IPS DF 4.7 (cell line): ENCODE results near the gene PLD2.

Experiments used
- DNase-seq: peaks from one replicate; pipeline ENCODE4 v3.0.0-alpha.2; 2013; ENCODE audit warnings: low spot score; ENCODE audit errors: extremely low read depth

Gene PLD2, protein sequence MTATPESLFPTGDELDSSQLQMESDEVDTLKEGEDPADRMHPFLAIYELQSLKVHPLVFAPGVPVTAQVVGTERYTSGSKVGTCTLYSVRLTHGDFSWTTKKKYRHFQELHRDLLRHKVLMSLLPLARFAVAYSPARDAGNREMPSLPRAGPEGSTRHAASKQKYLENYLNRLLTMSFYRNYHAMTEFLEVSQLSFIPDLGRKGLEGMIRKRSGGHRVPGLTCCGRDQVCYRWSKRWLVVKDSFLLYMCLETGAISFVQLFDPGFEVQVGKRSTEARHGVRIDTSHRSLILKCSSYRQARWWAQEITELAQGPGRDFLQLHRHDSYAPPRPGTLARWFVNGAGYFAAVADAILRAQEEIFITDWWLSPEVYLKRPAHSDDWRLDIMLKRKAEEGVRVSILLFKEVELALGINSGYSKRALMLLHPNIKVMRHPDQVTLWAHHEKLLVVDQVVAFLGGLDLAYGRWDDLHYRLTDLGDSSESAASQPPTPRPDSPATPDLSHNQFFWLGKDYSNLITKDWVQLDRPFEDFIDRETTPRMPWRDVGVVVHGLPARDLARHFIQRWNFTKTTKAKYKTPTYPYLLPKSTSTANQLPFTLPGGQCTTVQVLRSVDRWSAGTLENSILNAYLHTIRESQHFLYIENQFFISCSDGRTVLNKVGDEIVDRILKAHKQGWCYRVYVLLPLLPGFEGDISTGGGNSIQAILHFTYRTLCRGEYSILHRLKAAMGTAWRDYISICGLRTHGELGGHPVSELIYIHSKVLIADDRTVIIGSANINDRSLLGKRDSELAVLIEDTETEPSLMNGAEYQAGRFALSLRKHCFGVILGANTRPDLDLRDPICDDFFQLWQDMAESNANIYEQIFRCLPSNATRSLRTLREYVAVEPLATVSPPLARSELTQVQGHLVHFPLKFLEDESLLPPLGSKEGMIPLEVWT

GRCh38 chr17:4806777-4807604 lies at the start of gene PLD2:
TSS of gene PLD2 (plus strand) at chr17:4807152. CDS start at chr17:4807773, 621 bp downstream.
- no peak for DNase-seq

DNA sequence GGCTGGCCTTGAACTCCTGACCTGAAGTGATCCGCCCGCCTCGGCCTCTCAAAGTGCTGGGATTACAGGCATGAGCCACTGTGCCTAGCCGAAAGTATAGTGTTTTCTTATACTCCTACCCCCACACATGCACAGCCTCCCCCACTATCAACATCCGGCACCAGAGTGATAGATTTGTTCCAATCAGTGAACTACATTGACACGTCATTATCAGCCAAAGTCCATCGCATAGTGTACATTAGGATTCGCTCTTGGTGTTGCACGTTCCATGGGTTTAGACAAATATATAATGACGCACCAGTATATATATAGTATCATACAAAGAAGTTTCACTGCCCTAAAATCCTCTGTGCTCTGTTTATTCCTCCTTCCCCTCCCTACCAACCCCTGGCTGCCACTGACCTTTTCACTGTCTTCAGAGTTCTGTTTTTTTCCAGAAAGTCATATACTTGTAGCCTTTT lies 47.1 kb upstream of the PLD2 start:
- no peak for DNase-seq

GRCh38 chr17:4764595-4764994 lies 42.4 kb upstream of the PLD2 start:
- DNase-seq, result no peak

DNA sequence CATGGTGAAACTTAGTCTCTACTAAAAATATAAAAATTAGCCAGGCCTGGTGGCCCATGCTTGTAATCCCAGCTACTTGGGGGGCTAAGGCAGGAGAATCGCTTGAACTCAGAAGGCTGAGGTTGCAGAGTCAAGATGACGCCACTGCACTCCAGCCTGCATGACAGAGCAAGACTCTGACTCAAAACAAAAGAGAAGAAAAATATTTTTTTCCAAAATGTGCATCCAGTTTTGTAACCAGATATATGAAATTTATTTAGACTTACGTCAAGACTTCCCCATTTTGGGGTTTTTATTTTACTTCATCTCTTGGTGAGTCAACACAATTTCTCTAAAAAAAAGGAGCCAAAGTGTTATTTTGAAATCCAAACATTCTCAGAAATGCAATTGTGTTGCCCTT lies 40.8 kb upstream of the PLD2 start:
- DNase-seq, result no peak

DNA sequence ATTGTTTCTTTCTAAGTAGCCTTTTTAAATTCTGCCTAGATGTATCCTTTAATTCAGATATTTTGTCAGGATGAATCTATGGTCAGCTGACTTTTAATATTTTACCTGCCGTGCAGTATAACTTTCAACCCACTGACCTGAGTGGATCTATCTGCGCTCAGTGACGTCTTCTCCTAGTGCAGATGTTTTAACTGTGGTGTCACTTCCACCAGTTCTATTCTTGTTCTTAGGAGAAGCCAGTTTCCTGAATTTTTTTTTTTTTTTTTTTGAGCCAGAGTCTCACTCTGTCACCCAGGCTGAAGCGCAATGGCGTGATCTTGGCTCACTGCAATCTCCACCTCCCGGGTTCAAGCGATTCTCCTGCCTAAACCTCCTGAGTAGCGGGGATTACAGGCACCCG lies 40.2 kb upstream of the PLD2 start:
- no peak for DNase-seq

DNA sequence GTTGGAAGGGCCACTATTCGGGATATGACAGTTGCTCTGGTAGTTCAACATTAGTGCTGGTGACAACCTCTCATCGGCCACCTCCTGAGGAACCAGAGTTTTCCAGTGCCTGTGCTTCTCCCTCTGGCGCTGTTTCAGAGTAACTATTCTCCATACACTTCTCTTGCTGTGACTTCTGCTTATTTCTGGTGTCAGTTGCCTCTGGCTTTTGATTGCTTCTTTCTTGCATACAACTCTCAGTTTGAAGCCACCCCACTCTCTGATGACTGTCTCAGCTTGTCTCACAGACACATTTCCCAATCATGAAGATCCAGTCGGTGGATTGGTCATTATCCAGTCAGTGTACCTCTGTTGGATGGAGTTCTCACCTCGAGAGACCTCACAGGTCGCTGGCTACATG lies 38.7 kb upstream of the PLD2 start:
- no peak for DNase-seq

DNA sequence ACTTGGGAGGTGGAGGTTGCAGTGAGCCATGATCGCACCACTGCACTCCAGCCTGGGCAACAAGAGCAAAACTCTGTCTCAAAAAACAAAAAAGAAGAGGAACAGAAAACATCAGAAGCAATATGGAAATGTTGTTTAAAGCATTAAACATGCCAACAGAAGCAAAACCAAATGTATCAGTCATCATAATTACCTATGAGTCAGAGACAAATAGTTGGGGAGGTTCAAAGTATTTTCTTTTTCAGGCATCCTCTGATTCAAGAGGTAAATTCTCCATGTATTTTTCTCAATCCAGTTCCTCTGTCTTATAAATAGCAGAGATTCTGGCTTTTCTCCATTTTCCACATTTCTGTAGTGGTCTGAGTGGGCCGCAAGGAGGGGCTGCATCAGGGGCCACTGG lies 37.3 kb upstream of the PLD2 start:
- DNase-seq, result no peak

DNA sequence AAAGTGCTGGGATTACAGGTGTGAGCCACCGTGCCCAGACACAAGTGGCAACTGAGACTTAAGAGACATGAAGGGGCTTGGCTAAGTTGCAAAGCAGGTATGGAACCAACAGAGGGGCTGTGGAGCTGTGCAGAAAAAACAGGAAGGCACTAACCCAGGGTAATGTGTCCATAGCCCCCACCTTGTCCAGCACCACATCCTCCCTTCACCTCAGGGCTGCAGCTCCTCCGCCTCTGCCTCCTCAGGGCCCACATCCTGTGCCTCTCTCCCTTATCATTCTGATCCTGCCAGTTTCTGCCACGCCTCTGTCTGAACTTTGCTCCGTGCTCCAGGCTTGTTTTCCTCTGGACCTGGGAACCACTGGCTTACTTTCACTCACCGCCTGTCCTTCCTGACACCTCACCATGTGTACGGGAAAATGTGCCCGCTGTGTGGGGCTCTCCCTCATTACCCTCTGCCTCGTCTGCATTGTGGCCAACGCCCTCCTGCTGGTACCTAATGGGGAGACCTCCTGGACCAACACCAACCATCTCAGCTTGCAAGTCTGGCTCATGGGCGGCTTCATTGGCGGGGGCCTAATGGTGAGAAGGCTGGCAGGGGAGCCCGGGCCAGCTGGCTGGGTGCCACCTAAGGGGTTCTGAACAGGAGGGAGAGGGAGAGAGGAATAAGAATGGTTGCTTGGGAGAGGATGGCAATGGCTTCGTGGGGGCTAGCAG lies 35.3 kb upstream of the PLD2 start, which contains the start of gene TM4SF5:
Gene TM4SF5 (plus strand): TSS at position 368 of the 716 bp plus-strand sequence. CDS start 37 bp downstream, at position 405.
- DNase-seq, result no peak

GRCh38 chr17:4772235-4772613 lies 34.7 kb upstream of the PLD2 start:
- DNase-seq, result no peak

GRCh38 chr17:4777969-4778760 lies 28.8 kb upstream of the PLD2 start:
- DNase-seq, result no peak

DNA sequence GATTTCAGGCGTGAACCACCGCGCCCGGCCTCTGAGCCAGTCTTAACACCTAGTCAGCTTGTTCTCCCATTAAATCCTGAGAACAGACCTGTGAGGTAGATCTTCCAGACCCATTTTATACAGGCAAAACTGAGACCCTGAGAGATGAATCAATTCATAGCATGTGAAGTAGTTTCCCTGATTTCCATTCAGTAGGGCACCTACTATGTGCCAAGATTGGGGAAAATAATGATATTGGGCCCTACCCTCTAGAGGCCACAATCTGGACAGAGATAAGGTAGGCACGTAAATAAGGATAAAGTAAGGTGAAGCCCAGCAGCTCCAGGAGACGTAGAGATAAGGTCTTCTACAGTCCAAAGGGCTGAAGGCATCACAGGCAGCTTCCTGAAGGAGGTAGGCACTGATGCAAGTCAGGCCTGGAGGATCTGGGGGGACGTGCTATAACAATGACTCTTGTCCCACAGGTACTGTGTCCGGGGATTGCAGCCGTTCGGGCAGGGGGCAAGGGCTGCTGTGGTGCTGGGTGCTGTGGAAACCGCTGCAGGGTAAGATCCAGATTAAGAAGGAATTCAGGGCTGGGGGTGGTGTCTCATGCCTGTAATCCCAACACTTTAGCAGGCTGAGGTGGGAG lies 26.5 kb upstream of the PLD2 start:
- no peak for DNase-seq

DNA sequence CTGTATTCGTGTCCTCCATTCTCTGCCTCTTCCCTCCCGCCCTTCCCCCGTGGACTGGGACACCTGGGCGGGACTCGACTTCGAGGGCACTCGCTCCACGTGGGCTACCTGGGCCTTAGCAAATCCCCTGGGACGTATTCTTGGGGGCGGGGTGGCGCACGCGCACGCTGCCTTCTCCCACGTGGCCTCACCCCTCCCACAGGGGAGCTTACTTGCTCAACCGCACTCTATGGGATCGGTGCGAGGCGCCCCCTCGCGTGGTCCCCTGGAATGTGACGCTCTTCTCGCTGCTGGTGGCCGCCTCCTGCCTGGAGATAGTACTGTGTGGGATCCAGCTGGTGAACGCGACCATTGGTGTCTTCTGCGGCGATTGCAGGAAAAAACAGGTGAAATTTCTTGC lies 24.3 kb upstream of the PLD2 start:
- no peak for DNase-seq

GRCh38 chr17:4785311-4786105 lies 21.4 kb upstream of the PLD2 start:
- no peak for DNase-seq

- DNase-seq, result no peak
These were observed 20.8 kb upstream of the PLD2 start, which contains the start of gene VMO1 for GRCh38 chr17:4786106-4786511. TSS of gene VMO1 (minus strand) at chr17:4786364. CDS start at chr17:4786352, 12 bp downstream.

DNA sequence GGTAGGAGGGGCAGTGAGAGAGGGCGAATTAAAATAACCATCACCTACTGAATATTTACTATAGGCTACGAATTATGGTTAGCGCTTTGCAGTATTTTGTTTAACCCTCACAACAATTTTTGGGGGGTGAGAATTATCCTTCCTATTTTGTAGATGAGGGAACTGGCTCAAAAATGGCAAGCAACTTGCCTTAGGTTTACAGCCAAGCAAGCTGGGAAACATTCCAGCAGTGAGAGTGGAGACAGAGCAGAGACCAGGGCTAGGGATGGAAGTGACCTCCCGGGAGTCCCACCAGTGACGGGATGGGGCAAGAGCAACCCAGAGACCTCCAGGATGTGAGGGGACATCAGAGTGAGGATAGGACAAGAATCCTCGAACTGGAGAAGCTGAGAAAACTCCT lies 20.4 kb upstream of the PLD2 start:
- DNase-seq, result no peak

GRCh38 chr17:4788159-4788806 lies 18.7 kb upstream of the PLD2 start:
- DNase-seq, result no peak

- no peak for DNase-seq
These were observed 17.9 kb upstream of the PLD2 start, which contains the start of gene GLTPD2 for GRCh38 chr17:4788807-4789700. TSS of gene GLTPD2 (plus strand) at chr17:4788964. CDS start at chr17:4789012, 48 bp downstream.
